ENCODE results near the gene ANKFN1. TPM values are rescaled to one million over a fixed set of nuclear protein-coding genes. Genes with fewer than 3 reads are reported as not detected.

ANKFN1 gene
- total and polyA plus RNA-seq, 2 of the 13 experiments (the other 11 are each of a cell fraction or from before 2014, with no cell fraction given) = not detected

DNA sequence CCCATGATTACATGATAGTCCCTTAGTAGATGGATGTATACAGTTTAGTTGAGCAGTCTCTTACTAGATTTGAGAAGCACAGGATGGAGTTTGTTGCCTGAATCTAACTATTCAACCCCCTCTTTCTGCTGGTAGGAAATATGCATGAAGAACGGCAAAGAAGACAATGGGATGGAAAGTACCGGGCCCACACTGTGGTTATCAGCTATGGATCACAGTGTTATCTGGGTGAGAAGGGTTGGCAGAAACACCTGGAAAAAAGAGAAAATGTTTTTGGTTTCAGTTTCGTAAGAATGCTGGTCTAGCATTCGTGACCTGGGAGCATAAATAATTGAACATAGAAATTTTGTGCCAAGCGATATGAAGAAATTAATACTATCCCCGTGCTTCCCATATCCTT is 53.1 kb downstream of the ANKFN1 start (continued):
- TF ChIP-seq, protein P1, sequence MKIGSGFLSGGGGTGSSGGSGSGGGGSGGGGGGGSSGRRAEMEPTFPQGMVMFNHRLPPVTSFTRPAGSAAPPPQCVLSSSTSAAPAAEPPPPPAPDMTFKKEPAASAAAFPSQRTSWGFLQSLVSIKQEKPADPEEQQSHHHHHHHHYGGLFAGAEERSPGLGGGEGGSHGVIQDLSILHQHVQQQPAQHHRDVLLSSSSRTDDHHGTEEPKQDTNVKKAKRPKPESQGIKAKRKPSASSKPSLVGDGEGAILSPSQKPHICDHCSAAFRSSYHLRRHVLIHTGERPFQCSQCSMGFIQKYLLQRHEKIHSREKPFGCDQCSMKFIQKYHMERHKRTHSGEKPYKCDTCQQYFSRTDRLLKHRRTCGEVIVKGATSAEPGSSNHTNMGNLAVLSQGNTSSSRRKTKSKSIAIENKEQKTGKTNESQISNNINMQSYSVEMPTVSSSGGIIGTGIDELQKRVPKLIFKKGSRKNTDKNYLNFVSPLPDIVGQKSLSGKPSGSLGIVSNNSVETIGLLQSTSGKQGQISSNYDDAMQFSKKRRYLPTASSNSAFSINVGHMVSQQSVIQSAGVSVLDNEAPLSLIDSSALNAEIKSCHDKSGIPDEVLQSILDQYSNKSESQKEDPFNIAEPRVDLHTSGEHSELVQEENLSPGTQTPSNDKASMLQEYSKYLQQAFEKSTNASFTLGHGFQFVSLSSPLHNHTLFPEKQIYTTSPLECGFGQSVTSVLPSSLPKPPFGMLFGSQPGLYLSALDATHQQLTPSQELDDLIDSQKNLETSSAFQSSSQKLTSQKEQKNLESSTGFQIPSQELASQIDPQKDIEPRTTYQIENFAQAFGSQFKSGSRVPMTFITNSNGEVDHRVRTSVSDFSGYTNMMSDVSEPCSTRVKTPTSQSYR (CRISPR knock-in tag; IDR thresholded peaks at IDR 0.05; ENCODE audit: borderline replicate concordance) = no peak
- TF ChIP-seq NCOA2 (CRISPR knock-in tag; IDR thresholded peaks at IDR 0.05) (no peak), TBX2 (CRISPR knock-in tag; IDR thresholded peaks at IDR 0.05; ENCODE audit: borderline replicate concordance) (no peak)

DNA sequence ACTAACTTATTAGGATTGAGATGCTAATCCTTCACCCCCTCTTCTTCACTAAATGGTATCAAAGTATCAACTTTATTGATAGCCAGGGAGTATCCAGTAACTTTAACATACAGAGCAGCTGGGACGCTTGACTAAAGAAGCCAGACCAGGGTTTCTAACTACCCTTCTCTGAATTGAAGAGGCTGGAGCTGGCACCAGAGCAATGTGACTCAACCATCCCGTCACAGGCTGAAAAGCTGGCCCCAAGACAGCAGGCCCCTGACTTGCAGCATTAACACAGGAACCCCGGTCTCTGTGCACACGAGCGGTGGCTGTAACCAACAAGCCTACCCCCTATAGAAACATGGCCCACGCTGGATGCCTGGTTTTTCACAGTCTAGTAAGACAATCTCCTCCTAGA is 59.8 kb downstream of the ANKFN1 start:
- BruUV-seq (replicated peaks) = no TSS peak
- CTCF ChIA-PET (ENCODE audit: low intra/inter-chr PET ratio, low total read pairs) = no interaction called here
- no peak for FAIRE-seq
- no peak for TF ChIP-seq CBX5 (CRISPR knock-in tag; IDR thresholded peaks at IDR 0.05; ENCODE audit: borderline replicate concordance)
- no peak for TF ChIP-seq ZNF564 (CRISPR knock-in tag; IDR thresholded peaks at IDR 0.05)
- no peak for TF ChIP-seq ZNF605 (CRISPR knock-in tag; IDR thresholded peaks at IDR 0.05)
- TF ChIP-seq, protein P2, sequence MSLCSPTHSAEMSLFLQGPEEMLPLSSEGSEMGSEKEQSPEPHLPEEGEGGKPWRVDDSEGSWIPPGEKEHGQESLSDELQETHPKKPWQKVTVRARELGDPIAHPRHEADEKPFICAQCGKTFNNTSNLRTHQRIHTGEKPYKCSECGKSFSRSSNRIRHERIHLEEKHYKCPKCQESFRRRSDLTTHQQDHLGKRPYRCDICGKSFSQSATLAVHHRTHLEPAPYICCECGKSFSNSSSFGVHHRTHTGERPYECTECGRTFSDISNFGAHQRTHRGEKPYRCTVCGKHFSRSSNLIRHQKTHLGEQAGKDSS (CRISPR knock-in tag; IDR thresholded peaks at IDR 0.05; ENCODE audit: borderline replicate concordance, low read depth) = no peak
- TF ChIP-seq, protein P3, sequence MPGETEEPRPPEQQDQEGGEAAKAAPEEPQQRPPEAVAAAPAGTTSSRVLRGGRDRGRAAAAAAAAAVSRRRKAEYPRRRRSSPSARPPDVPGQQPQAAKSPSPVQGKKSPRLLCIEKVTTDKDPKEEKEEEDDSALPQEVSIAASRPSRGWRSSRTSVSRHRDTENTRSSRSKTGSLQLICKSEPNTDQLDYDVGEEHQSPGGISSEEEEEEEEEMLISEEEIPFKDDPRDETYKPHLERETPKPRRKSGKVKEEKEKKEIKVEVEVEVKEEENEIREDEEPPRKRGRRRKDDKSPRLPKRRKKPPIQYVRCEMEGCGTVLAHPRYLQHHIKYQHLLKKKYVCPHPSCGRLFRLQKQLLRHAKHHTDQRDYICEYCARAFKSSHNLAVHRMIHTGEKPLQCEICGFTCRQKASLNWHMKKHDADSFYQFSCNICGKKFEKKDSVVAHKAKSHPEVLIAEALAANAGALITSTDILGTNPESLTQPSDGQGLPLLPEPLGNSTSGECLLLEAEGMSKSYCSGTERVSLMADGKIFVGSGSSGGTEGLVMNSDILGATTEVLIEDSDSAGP (CRISPR knock-in tag; IDR thresholded peaks at IDR 0.05; ENCODE audit: borderline replicate concordance) = no peak
- TF ChIP-seq, protein P4, sequence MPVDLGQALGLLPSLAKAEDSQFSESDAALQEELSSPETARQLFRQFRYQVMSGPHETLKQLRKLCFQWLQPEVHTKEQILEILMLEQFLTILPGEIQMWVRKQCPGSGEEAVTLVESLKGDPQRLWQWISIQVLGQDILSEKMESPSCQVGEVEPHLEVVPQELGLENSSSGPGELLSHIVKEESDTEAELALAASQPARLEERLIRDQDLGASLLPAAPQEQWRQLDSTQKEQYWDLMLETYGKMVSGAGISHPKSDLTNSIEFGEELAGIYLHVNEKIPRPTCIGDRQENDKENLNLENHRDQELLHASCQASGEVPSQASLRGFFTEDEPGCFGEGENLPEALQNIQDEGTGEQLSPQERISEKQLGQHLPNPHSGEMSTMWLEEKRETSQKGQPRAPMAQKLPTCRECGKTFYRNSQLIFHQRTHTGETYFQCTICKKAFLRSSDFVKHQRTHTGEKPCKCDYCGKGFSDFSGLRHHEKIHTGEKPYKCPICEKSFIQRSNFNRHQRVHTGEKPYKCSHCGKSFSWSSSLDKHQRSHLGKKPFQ (CRISPR knock-in tag; IDR thresholded peaks at IDR 0.05; ENCODE audit: insufficient replicate concordance) = no peak
- no peak for TF ChIP-seq ZFP1 (CRISPR knock-in tag; IDR thresholded peaks at IDR 0.05)
- TF ChIP-seq, protein P5, sequence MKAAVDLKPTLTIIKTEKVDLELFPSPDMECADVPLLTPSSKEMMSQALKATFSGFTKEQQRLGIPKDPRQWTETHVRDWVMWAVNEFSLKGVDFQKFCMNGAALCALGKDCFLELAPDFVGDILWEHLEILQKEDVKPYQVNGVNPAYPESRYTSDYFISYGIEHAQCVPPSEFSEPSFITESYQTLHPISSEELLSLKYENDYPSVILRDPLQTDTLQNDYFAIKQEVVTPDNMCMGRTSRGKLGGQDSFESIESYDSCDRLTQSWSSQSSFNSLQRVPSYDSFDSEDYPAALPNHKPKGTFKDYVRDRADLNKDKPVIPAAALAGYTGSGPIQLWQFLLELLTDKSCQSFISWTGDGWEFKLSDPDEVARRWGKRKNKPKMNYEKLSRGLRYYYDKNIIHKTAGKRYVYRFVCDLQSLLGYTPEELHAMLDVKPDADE (CRISPR knock-in tag; IDR thresholded peaks at IDR 0.05) = no peak
- TF ChIP-seq TSC22D2 (CRISPR knock-in tag; IDR thresholded peaks at IDR 0.05; ENCODE audit: borderline replicate concordance) = no peak
- TF ChIP-seq ELF3 (CRISPR knock-in tag; IDR thresholded peaks at IDR 0.05) = no peak
- no peak for TF ChIP-seq NFYC (CRISPR knock-in tag; IDR thresholded peaks at IDR 0.05)
- TF ChIP-seq SCMH1 (CRISPR knock-in tag; IDR thresholded peaks at IDR 0.05; ENCODE audit: borderline replicate concordance) = no peak

More for the DNA sequence above, 59.8 kb downstream of the ANKFN1 start:
- H3K9me3 ChIP-seq (ENCODE audit: low read length) = peaks cover 5% of the 10 kb centered on the region; the same call in 1 of the 2 replicates
- H3K4me2 ChIP-seq (ENCODE audit: low read depth, low read length) = no peak overlapping the region
- no peaks in the 10 kb centered on the region for H4K20me1 ChIP-seq (ENCODE audit: insufficient read depth, low read length)
- no peak overlapping the region for H2AFZ ChIP-seq (ENCODE audit: low read length)
- in situ Hi-C loops (cut with HindIII; ENCODE audit: extremely low pct_ligation_motif_present, low pct_unique_long_range_greater_than_20kb) (no loop called here), intact Hi-C loops (cut with micrococcal nuclease; ENCODE audit: unreplicated experiment) (no loop called here)
- no peaks in the 10 kb centered on the region for H3K79me2 ChIP-seq (ENCODE audit: insufficient read depth, low read length)
- WGBS (ENCODE audit: low lambda C conversion rate) = 8% methylated on average over 6 of the region's 6 CpGs
- no peak overlapping the region for H3K9ac ChIP-seq (ENCODE audit: insufficient read depth, low read depth, low read length)
- H3K4me3 ChIP-seq (replicated peaks in 1 of 3; ENCODE audit: insufficient read depth in 1 of 3, low read depth in 2 of 3, low read length in 3 of 3) = no peak overlapping the region
- H3K36me3 ChIP-seq (replicated peaks in 1 of 2; ENCODE audit: control insufficient read depth in 1 of 2, insufficient read depth in 2 of 2, low read length in 2 of 2) = no peaks in the 10 kb centered on the region
- POLR2A ChIA-PET = no interaction called here
- no peak overlapping the region for H3K27ac ChIP-seq (ENCODE audit: extremely low read length, insufficient read depth, low read length)
- H3K27me3 ChIP-seq (ENCODE audit: control insufficient read depth in 1 of 2, insufficient read depth in 2 of 2, low read length in 2 of 2) = no peaks in the 10 kb centered on the region; a peak in 1 of 5 replicates
- DNase-seq (ENCODE audit: low spot score) (no peak), ATAC-seq (no peak)
- H3K4me1 ChIP-seq (ENCODE audit: insufficient read depth, low read length) = no peaks in the 10 kb centered on the region

All from HepG2 (cell line).